22Rv1 (cell line): ENCODE data around the gene ADGRA1.

Experiments used
- ZFX ChIP-seq: fragments of 450-650 bp; IDR thresholded peaks from 2 replicates; pipeline ENCODE4 v1.6.1; 2017; ENCODE audit warnings: antibody characterized with exemption, borderline replicate concordance
- TF ChIP-seq, protein P1 (sequence below): fragments of 450-650 bp; IDR thresholded peaks from 2 replicates; pipeline ENCODE4 v1.5.1; 2017; ENCODE audit warnings: mild to moderate bottlenecking

DNA sequence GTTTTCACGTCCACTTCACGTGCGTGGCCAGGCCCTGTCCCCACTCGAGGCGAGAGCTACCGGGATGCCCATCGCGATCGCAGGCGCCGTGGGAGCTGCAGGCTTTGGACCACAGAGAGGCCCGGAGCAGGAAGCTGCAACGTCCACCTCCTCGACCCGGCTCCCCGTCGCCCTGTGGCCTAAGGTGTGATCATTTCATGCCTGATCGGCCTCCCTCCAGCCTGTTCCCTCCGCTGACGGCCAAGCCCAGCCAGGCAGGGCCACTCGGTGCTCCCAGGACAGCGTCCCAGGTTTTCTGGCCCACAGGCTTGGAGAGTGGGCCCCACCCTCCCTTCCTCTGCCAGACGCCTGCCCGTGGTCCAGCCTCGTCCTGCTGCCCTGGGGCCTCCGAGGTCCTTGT is 91.9 kb downstream of the ADGRA1 start:
- TF ChIP-seq, protein P1, sequence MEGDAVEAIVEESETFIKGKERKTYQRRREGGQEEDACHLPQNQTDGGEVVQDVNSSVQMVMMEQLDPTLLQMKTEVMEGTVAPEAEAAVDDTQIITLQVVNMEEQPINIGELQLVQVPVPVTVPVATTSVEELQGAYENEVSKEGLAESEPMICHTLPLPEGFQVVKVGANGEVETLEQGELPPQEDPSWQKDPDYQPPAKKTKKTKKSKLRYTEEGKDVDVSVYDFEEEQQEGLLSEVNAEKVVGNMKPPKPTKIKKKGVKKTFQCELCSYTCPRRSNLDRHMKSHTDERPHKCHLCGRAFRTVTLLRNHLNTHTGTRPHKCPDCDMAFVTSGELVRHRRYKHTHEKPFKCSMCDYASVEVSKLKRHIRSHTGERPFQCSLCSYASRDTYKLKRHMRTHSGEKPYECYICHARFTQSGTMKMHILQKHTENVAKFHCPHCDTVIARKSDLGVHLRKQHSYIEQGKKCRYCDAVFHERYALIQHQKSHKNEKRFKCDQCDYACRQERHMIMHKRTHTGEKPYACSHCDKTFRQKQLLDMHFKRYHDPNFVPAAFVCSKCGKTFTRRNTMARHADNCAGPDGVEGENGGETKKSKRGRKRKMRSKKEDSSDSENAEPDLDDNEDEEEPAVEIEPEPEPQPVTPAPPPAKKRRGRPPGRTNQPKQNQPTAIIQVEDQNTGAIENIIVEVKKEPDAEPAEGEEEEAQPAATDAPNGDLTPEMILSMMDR, result no peak
- TF ChIP-seq ZFX, result no peak
